Putamen (tissue), 1 donor: Measurements from ENCODE around the gene SHB.
"Not testable (repeated sequence)": the region's sequence is repeated elsewhere in the genome, so short reads cannot be mapped to it uniquely, and the experiment has no call there.

Experiments
- DNase-seq: peaks from one replicate; pipeline ENCODE4 v3.0.0-alpha.2; 2016; ENCODE audit warnings: low spot score

Gene SHB

DNA sequence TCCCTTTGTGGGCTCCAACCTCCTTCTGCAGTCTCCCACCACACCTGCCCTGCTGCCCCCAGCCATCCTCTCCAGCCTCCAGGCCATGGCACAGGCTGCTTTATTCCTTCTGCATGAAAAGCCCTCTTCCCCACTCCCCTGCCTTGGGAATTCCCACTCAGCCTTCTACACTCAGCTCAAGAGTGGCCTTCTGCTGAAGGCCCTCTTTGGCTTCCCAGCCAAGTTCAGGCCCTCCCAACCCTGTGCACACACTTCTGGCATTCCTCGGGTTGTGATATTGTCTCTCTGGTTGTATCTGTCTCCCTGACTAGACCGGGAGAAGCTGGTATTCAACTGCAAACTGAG is 5.7 kb downstream of the SHB start:
- no peak for DNase-seq

DNA sequence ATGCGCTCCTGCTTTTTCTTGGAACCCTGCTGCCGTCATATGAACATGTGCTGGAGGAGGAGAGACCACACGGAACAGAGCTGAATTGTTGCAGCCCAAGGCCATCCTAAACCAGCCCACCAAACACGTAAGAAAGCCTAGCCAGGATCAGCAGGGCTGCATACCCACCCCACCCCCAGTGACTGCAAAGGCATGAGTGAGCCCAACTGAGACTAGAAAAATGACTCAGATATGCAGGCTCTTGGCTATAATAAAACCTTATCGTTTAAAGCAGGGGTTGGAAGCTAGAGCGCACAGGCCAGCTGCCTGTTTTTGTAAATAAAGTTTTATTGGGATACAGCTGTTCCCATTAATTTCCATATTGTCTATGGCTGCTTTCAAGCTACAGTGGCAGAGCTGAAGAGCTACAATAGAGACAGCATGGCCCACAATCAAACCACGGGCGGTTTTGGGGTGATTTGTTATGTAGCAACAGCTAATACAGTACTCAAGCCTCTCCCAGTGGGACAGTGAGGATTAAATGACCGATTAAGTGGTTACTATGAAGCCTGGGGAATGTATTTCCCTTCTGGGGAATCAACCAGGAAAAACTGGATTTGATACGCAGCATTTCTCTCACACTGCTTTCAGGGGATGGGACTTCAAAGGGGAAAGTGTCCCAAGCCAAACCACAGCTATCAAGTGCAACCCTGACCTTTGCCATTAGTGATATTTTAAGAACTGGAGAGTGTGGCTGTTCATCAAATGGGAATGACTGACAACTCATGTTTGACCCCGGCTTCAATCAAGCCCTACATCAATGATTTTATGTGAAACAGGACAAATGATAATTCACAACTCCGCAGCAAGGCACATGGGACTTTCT is 6.3 kb downstream of the SHB start:
- DNase-seq = no peak

DNA sequence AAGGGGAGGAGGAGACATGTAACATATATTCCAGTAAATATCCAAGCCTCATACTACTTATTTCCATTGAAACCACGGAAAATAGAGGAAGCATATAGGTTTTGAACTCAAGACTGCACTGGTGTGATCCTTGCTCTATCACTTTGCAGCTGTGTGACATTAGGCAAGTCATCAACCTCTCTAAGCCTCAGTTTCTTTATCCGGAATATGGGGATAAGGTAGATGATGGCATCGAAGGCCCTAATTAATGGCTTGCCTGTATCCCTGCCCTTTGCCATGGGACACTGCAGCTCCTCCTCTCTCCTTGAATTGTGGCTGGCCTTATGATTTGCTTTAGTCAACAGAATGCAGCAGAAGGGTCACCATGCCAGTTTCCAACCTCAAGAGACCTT is 6.9 kb downstream of the SHB start:
- DNase-seq = no peak

- DNase-seq = no peak
These were observed 7.6 kb downstream of the SHB start for GRCh38 chr9:38061326-38061977.

DNA sequence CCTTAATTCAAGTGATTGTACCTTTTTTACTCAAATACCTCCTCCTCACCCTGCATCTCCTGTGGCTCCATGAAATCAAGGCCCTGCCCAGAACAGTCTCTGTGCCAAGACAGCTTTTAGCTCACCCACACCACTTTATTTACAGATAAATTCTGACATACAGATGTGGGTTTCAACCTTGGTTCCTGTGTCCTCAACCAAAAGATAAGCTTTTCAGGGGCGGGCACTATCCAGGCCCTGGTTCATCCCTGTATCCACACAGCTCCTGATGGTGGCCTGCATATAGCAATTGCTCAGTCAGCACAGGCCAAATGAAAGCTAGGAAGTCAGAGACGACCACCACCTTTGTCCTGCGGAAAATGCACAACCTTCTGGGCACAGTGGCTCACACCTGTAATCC is 8.3 kb downstream of the SHB start:
- DNase-seq = no peak

DNA sequence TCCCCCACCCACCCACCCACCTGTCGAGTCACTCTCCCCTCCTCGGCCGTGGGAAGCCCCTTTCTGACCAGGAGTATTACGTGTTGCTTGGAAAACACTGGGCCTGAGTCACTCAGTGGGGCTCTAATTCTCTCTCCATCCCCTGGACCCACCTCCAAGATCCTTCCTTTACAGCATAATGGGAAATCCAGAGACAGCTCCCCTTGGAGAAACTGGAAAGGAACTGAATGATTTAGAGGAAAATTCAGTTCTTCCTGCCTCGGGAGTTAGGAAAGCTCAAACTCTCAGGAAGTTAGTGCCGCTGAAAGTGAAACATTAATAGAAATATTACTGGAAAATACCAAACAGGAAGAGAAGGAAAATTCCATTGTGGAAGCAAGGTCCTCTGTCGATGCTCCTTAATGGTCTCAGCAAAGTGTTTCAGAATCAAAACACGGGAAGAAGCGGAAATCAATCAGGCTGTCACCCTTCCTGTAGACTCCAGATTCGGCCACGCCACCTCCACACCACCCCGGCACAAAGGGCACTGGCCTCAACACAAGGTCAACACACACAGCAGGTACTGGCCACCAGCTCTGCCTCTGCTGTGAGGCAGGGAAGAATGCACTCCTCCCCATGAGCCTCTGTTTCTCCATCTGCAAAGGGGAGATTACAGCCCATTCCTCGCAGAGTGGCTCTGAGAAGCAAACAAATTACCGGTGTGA is 9.6 kb downstream of the SHB start:
- no peak for DNase-seq

DNA sequence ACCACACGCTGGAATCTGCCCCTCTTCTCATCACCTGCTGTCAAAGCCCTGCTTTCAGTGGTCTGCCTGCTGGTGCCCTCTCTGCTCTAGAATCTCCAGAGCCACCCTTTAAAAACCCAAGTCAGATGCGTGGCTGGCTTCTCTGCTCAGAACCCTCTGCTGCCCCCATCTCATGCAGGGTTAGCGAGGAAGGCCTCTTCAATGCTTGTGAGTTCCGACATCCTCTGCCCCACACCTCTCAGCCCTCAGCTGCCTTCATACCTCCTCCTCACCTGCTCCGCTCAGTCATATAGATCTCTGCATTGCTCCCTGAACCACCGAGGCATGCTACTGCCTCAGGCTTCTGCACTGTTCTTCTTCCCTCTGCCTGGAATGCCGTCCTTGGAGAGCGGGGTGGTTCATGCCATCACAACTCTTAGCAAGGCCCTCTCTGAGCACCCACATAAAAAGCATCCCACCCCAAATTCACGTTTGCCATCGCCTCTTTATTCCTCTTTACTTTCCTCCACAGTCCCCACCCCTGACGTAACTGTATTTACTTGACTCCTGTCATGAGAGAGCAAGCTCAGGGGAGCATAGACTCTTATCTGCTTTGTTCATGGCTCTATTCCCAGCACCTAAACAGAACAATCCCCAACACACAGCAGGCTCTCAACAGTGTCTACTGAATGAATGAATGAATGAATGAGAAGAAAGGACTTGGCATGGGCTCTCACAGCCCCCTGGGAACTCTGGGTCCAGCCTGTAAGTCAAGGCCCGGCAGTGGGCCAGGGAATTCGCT is 10.4 kb downstream of the SHB start:
- DNase-seq = no peak

GRCh38 chr9:38057416-38058195 is 11.4 kb downstream of the SHB start:
- no peak for DNase-seq

DNA sequence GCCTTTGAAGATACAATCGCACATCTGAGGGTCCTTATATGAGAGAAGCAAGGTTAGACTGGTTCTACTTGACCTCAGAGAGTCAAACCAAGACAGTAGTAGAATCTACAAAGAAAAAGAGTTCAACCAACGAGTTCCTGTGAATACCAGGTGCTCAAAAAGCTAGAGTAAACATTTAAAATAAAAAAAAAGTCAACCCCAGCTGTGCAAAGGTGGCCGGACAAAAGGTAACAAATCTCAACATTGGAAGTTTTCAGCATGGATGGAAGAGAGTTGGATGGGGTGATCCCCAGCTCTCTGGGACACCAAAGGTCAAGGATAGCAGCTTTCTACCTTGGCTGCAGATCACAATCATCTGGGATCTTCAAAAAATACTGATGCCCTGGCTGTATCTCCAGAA is 14.4 kb downstream of the SHB start:
- DNase-seq = no peak

- no peak for DNase-seq
These were observed 15.1 kb downstream of the SHB start for GRCh38 chr9:38053697-38054461.

- DNase-seq = no peak
These were observed 17.1 kb downstream of the SHB start for GRCh38 chr9:38051780-38052546.

DNA sequence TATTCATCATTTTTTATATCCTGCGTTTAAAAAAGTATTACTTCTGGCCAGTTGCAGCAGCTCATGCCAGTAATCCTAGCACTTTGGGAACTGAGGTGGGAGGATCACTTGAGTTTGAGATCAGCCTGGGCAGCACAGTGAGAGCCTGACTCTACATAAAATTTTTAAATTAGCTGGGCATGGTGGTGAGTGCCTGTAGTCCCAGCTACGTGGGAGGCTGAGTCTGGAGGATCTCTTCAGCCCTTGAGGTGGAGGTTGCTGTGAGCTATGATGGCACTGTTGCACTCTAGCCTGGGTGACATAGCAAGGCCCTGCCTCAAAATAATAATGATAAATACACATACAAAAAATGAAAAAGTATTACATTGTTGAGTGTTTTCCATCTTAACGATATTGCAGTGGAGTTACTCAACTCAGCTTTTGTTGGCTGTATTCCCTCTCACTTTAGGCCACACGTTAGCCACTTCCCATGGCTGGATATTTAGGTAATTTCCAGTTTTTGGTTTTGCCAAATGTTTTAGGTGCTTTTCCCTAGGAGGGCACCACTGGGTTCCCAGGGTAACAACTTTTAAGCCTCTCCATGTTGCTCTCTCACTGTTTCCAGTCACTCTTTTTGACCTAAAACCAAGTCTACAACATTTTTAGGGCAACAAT is 20.6 kb downstream of the SHB start:
- DNase-seq = no peak

DNA sequence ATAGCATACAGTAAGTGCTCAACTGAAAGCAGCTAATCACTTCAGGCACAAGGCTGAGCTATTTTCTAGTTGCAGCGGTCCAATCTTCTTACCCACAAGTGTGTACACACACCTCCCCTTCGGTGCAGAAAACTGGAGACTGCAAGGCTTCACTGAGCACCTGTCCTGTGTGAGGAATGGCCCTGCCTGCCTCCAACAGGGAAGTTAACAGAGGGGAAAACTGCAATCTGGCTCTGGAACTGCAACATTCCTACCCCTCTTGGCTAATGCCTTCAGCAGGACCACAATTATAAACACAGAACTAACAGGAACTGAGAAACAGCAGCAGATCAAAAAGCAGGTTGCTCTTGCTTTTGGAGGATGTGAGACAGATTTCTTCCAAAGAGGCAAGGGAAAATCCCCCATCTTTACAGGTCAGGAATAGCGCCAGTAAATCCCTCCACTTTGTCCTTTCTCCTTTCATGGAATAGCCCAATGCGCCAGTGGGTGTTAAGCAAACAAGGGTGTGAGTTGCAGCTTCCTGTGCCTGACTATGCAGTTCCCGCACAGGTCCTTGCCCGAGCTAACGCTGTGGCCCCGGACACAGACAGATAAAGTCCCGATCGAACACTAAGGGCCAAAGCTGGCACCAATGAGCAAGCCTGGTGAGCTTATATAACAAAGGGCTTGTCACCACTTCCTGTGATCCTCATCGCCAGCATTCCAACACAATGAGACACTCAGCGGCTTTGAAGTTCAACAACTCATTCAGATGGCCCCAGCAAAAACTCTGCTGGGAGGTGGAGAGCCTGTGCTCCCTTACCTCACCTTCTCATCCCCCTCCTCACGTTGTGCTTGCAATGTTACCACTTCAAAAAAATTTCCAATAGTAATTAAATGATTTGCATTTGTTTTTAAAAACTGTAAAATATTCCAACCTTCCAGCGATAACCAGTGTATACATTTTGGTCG is 21.5 kb downstream of the SHB start:
- peak; percentile 70 for DNase-seq

DNA sequence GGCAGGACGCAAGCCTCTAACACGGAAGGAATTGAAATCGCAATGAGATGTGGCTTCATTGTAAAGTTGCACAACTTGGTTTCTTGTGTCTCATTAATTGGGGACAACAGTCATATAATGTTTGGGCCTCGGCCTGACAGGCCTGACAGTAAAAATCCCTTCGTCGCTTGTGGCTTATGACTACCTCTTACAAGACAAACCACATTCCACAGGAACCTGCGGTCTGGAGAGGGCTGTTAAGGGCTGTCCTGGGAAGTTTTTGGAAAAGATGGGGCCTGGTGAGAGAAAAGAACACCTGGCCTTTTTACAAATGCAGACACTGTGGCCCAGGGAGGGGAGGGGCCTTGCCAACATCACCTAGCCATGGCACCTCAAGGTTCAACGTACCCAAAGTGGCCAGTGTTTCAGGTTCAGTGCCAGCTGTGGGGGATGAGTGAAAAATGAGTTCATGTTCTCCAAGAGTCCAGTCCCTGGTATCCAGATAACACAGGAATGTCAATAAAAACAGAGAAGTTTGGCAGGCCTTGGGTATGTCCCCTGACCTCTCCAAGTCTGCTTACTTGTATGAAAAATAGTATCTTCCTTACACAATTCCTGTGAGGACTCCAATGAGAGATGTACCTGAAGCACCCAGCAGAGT is 22.2 kb downstream of the SHB start:
- DNase-seq = no peak

DNA sequence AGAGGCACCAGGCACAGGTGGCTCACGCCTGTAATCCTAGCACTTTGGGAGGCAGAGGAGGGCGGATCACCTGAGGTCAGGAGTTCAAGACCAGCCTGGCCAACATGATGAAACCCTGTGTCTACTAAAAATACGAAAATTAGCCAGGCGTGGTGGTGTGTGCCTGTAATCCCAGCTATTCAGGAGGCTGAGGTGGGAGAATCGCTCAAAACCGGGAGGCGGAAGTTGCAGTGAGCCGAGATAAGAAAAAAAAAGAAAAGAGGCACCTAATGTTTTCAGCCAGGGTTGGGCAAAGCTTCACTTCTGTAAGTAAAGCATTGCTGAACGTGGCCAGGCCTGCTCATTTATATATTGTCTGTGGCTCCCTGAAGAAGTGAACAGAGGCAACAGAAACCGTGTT is 23.1 kb downstream of the SHB start:
- DNase-seq = not testable (repeated sequence)

- no peak for DNase-seq
These were observed 24.3 kb downstream of the SHB start for GRCh38 chr9:38044706-38045105.

DNA sequence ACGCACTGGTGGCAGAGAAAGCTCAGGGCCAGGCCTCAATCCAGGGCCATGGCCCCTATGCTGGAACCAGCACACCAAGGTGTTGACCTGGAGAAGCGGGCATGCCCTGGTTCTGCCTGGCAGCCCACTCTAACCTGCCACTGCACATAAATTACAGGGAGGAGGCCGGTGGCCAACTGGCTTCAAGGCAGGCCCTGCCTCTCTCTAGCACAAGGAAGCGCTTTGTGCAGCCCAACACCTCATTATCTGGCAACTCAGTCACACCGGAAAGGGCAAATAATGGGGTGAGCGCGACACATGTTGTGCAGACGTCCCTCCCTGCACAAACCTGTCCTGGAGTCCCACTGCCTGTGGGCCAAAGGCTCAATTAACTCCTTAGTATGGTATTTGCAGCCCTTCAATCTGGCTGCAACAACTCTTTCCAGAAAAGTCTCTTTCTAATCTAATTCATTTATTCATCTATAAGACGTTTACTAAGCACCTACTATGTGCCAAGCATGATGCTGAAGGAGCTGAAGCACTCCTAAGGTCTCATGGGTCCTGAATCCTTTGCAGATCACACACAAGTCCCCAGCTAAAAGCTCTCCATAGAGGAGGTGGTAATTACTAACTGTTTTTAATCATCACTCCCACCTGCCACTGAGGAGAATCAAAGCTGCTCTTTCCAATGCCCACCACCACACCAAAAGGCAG is 24.9 kb downstream of the SHB start:
- DNase-seq = no peak
